Epidermal melanocyte (primary cell): ENCODE results near the gene G6PC3.

Experiments used
- DNase-seq: peaks from one replicate; pipeline ENCODE4 v3.0.0; 2011; ENCODE audit warnings: low spot score; ENCODE audit not compliant: insufficient read length

G6PC3 gene

DNA sequence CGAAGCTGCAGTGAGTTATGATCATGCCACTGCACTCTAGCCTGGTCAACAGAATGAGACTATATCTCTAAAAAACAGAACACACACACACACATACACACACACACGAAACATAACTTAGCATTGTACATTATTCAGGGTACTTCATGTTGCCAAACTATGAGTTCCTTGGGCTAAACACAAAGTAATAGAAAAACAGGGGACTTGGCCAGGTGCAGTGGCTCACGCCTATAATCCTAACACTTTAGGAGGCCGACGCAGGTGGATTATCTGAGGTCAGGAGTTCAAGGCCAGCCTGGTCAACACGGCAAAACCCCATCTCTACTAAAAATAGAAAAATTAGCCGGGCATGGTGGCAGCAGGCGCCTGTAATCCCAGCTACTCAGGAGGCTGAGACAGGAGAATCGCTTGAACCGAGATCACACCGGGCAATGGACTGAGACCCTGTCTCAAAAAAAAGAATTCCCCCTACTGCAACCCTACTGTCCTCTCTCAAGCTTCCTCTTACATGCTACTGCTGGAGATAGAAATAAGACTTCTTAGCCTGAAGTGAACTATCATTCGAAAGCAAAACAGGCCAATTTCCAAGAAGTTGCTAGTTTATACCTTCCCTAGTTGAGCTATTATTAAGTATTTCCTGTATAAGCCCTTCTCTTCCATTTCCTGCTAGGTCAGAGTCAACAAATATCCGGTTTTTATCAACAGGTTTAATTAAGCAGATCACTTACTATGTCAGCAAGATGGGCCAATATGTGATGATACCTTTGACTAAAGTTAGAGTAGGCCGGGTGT is 11.2 kb upstream of the G6PC3 start:
- DNase-seq, result no peak

DNA sequence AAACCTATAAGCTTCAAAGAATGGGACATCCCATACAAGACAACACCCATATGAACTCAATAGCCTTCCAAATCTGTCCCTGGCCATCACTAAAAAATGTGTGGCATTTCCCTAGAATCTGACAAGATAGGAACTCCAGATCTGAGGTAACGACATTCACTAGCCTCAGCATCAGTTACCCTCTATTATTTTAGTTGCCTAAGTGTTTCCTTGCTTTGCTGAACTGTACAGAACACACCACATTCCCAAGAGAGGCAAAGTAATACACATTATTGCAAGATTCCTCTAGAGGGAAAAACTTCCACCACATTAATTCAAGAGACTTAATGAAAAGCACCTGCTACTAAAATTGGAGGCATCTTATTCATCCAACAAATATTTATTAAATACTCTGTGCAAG is 9.1 kb upstream of the G6PC3 start:
- no peak for DNase-seq

DNA sequence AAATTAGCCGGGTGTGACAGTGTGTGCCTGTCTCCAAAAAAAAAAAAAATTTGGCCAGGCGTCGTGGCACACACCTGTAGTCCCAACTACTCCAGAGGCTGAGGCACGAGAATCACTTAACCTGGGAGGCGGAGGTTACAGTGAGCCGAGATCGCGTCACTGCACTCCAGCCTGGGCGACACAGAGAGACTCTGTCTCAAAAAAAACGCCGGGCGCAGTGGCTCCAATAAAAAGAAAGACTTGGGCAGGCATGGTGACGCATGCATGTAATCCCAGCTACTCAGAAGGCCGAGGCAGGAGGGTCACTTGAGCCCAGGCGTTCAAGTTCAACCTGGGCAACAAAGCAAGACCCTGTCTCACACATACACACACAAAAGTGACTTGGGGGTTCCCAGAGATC is 7.7 kb upstream of the G6PC3 start:
- DNase-seq, result no peak

DNA sequence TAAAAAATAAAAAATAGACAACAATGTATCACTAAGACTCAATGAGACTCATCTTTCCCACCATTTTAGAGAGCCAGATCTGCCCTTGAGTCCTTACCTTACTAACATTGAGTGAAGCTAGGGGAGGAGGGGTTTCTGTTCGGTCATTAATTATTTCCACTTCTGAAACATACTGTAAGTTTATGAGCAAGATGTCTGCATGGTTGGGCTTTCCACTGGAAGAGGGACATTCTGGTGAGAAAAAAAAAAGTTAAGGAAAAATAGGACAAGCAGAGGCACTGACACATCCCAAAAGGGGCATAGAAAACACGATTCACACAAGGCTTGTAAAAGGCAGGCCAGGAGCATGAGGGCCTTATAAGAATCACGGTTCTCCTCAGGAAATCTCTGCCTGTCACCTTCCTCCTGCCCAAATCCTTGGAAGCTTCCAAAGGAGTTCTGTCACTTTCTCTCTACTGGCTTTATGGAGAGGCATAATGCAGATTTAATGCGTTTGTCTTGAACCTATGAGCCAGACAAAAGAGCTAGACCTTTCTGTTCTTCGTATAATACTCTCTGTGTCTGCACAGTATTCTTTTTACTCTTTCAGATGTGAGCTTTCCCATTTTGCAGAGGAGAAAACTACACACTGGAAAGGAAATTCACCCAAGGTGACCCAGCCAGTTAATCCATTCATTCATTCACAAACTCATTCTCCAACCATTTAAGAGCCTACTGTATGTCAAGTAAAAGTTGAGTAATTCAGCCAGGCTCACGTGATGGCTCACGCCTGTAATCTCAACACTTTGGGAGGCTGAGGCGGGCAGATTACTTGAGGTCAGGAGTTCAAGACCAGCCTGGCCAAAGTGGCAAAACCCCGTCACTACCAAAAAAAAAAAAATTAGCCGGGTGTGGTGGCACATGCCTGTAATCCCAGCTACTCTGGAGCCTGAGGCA is 6.6 kb upstream of the G6PC3 start:
- no peak for DNase-seq

DNA sequence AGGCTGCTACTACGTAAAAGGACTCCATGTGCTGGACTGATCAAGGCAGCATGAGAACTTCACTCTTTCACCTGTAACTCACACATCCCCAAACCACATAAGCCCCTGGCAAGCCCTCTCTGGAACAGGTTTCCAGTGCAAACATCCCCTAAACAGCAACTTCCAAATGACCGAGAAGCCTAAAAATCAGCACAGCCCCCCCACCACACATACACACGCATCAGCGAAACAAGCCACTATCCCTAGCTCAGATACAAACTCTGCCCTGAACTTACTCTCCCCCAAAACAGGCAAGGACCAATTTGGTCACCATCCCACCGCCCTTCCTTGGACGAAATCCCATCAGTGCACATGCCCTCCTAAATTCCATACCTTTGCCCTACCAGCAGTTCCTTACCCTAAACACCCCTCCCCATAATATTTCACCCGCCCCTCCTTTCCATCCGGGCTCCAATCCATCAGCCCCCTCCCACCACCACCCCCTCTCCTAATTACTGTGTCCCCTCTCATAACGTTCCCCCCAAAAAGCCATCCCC is 4.8 kb upstream of the G6PC3 start:
- no peak for DNase-seq

DNA sequence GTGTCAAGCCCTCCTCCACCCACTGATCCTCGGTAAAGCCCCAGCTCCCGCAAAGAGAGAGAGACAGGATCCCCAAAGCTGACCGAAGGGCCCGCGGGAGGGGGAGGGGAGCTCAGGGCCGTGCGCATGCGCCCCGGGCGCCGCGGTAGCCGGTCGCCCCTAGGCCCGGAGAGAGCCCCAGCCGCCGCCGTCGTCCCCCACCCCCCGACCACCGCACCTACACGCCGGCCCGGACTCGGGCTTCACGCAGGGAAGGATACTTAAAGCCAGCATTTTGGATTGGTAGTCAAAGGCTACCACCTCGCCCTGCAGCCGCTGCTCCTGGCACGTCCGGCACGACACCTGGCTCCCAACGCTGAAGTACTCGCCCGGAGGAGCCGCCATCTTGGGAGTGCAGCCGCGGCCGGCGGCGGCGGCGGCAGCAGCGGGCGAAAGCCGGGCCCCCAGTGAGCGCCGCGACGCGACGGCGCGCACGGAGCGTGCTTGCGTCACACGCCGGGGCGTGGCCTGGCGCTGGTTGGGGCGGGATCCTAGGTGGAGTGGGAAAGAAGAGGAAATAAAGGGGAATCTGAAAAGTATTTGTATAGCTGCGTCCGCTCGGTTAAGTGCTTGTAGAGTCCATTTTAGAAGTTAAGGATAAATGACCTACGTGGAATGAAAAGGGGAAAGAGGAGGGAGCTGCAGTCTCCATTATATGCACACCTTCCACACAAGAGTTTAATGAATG is 4.2 kb upstream of the G6PC3 start, which contains the start of gene LSM12:
Gene LSM12, minus strand, starts transcription at position 468 of the 727 bp plus-strand sequence. Its CDS starts 84 bp downstream, at position 384.
- DNase-seq, result peak; percentile 87

DNA sequence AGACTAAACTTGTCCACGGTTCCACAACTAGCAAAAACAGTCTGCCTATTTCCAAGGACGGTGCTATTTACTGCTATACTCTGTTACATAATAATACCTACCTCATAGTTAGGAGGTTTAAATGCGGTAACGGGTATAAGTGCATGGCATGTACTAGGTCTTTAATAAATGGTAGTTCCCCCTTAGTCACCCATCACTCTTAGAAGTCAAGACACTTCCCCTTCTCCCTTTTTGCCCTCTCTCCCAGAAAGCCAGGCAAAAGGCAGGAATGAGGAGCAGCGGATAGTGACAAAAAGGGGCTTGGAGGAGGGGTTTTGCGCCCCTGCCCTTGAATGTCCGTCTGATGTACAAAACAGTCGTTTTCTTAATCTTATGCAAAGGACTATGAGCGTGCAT is 3.0 kb upstream of the G6PC3 start:
- DNase-seq, result no peak

DNA sequence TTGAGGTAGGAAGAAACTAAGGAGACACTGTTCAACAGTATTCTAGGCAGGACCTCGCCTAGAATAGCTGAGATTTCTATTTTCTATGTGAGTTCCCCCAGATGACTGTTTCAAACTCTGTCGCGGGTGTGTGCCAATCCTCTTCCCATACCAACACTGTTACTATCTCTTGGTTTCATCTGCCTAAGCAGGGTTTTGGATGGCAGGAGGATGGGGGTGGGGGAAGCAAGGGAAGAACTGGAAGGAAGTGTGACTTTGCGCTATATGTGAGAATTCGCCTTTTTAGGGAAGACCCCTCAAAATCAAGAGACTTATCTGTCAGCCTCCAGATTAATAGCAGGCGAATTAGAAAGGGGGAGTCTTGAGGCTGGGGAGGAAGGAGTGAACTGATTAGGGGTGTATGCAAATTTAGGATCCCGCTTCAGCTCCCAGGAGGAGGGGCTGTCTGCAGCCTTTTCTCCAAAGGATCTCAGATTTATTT is 521 bp upstream of the G6PC3 start:
- DNase-seq, result no peak

DNA sequence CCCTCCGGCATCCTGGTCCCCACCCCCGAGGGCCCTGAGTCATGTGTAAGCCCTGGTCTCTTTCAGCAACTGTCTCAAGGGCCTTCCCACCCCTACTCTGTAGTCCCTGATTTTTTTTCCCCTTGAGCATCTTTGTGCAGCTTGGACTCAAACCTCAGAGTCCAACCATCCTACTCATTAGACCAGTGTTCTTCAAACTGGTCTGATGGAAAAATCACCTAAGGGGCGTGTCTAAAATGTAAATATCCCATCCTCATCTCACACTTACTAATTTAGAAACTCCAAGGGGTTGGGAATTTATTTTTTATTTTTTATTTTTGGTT is 624 bp downstream of the G6PC3 start:
- no peak for DNase-seq

DNA sequence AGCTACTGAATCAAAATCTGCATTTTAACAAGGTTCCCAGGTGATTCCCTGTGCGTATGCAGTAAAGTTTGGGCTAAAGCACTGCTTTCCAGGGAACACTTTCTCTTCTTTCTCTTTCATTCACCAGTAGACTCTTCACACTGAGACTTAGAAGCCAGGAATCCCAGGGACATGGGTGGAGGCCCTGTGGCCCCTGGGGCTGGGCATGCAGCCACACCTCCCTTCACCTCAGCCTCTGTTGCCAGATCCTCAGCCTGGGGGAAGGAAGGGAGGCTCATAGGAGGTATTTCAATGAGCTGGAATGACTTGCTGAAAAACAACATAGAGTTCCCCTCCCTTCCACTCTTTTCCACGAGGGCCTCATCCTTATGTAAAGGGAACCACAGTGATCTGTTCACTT is 1.2 kb downstream of the G6PC3 start:
- no peak for DNase-seq

DNA sequence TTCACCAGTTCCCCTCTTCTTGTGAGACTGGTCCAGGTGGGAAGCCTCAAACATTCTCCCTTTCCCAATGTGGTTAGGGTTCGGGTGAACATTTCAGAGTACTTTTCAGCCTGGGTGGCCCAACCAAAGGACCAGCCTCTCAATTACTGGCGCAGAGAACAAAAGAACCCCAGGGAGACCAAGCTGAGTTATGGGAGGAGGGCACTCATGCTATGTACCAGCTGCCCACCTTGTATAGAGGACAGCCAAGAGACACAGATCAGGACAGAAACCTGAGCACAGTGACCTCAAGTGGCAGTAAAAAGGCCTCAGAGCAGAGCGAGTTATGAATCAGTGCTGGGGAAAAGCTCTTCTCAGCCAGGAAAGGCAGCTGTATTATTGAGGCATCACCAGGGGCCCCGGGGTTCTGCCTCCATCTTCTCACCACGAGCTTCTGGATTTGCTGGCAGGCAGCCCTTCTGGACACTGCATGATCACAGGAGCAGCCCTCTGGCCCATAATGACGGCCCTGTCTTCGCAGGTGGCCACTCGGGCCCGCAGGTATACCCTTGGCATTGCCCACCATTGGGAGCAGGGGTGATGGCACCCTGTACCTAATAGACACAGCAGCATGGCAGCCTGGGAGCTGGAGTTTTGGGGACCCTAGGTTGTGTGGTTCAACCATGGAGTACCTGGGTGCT is 3.8 kb downstream of the G6PC3 start:
- no peak for DNase-seq

DNA sequence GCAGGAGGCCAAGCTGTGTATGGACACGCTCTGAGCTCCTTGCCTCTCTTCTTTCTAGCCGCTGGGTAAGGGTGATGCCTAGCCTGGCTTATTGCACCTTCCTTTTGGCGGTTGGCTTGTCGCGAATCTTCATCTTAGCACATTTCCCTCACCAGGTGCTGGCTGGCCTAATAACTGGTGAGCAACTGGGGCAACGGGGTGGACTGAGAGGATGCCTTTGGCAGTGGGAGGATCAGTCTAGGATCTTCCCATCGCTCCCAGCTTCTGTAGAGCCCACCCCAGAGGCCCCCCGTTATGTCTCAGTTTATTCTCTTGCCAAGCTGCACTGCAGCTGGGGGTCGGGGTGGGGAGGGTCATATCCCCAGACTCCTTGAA is 4.4 kb downstream of the G6PC3 start:
- no peak for DNase-seq

DNA sequence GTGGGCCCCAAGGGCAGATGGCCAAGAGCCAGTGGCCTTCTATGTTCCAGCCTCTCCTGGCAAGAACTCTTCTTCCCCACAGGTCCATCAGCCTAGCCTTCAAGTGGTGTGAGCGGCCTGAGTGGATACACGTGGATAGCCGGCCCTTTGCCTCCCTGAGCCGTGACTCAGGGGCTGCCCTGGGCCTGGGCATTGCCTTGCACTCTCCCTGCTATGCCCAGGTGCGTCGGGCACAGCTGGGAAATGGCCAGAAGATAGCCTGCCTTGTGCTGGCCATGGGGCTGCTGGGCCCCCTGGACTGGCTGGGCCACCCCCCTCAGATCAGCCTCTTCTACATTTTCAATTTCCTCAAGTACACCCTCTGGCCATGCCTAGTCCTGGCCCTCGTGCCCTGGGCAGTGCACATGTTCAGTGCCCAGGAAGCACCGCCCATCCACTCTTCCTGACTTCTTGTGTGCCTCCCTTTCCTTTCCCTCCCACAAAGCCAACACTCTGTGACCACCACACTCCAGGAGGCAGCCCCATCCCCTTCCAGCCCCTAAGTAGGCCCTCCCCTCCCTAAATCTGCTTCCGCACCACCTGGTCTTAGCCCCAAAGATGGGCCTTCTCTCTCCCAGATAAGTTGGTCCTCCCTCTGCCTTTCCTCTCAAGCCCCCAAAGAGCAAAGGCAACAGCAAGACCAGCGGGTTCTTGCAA is 5.2 kb downstream of the G6PC3 start:
- no peak for DNase-seq

DNA sequence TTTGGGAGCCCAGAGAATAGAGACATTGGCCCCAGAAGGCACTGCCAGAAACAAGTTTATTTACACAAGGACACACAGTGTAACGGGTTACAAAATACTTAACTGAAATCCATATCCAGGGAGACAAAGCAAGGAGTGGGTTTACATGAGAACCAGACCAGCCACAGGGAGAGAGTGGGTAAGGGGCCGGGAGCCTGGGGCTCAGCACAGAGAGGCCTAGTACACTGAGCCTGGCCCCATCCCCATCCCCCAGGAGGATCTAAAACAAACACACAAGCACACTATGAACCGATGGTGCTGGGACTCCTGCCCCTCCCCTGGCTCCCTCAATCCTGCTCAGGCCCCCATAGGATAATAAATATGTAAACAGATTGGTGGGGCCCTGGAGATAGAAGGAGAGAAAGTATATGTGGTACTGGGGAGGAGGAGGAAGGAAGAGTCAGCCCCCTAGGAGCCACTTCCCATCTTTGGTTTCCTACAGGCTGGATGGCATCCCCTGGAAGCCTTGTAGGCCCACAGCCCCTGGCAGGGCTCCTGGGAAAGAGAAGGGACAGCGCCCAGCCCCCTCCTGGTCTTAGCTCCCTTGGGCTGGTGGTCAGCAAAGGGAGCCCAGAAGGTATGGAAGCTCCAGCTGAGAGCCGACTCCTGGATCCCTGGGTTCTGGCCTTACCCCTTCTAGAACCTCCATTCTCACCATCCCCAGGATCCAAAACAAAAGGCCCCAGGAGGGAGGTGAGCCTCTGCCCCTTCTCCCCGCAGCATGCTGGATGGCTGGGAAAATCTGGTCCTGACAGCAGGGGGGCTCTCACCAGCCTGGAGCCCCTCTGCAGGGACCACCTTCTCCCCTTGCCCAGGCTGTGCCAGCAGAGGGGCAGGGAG is 6.4 kb downstream of the G6PC3 start:
- DNase-seq, result no peak

DNA sequence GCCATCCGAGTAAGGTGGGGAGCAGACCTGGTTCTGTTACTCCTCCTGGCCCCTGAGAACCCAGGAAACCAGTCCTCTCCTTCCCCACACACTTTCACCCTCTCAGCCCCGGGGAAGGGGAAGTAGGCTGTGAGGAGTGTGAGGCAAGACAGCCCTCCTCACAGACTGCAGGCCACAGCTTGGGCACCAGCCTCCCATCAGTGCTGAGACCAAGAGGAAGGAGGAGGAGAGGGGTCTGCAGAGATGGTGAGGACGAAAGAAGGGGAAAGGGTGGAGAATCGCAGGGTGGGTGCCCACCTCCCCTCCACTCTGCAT is 7.0 kb downstream of the G6PC3 start:
- no peak for DNase-seq

DNA sequence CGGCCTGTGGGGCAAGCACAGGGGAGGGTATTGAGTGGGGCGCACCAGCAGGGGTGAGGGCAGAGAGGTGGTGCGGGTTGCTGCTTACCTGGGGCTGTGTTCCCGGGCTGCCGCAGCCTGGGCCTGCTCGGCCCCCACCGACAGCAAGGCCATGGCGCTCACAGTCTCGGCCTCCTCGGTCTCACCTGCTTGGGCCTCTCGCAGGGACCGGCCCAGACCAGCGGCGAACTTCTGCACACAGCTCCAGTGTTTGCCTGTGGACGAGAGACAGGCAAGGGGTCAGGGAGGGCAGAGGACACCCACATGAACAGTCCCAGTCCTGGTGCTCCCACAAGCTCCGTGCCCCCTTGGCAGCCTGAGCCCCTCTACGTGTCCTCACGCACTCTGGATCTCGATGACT is 7.9 kb downstream of the G6PC3 start:
- no peak for DNase-seq

DNA sequence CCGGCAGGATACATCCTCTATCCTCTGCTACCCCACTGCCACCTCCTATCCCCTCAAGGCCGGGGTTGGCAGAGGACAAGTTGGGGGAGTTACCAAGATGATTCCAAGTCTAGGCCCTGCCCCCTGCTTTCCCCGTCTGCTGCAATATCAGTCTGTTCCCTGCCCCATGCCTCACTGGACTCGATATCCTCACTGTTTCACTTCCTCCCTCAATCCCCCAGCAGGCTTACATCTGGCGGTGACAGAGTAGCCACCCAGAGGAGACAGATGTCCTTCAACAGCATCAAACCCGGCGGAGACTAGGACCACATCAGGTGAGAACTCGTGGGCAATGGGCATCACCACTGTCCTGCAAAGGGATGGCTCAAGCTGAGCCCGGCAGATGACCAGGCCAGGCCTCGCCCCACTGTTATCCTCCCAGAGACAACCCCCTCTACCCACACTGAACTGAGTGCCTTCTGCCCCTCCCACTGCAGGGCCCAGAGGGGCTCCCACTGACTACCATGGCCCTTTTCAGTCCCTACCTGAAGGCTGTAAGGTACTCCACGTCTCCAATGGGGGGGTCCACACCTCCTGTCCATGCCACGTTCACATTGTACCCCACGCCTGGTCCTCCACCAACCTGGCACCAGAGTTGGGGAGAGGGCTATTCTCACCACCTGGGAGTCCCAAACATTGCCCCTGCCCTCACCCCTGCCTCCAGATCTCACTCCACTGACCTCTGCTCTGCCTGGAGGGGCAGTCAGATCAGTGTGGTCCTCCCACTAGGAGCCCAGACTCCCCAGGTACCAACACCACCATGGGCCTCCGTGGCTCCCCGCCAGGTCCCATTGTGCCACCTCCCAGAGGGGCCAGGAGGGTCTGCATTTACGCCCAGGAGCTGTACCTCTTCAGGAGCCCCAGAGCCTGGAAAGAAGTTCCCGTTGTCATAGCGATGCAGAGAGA is 9.6 kb downstream of the G6PC3 start:
- no peak for DNase-seq

DNA sequence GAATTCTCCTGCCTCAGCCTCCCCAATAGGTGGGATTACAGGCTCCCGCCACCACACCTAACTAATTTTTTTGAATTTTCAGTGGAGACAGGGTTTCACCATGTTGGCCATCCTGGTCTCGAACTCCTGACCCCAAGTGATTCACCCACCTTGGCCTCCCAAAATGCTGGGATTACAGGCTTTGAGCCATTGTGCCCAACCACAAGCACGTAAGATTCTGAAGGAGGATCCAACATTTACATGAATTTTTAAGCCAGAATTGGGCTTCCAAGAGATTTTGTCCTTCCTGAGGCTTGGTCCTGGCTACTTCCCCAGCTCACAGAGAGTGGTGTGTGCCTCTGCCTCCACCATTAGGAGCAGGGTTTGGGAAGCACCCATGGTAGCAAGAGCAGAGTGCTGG is 11.1 kb downstream of the G6PC3 start:
- DNase-seq, result no peak
